Measurements from ENCODE around the gene FANCD2.

- TF ChIP-seq EZH2phosphoT487 (IDR thresholded peaks at IDR 0.05; ENCODE audit: insufficient read depth, low read depth) (no peak), EZH2 (IDR thresholded peaks at IDR 0.05; ENCODE audit: insufficient read depth, poor library complexity, severe bottlenecking) (no peak)
These were observed 21.7 kb upstream of the FANCD2 start for GRCh38 chr3:10004506-10004905.

Data from GM23248 (cell line).